A204.1 (cell line): ENCODE data around the gene C16orf90.

Source experiments
- FAIRE-seq: peaks from 2 replicates; lab custom pipeline; 2012; peaks lifted over from hg19 to GRCh38; lab: Jason Lieb, UNC

C16orf90 gene

DNA sequence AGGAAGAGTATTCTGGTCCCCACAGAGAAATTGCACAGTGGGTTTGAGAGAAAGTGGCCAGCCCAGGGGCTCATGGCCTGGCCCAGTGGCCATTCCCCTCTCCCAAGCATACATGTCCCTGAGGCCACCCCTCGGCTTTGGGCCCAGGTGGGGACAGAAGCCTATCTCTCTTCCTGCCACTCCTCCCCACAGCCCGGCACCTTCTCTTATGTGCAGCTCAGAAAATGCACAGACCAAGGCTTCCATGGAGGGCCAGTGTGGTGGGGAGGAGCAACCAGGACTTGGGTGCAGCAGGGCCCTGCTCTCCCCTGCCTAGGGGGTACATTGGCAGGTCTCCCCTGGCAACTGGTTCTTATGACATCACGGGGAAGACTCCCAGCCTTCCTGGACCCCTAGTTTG, at the start of gene C16orf90:
Gene C16orf90 (minus strand): TSS at position 314 of the 400 bp plus-strand sequence. CDS start 68 bp downstream, at position 246.
- FAIRE-seq, result no peak

DNA sequence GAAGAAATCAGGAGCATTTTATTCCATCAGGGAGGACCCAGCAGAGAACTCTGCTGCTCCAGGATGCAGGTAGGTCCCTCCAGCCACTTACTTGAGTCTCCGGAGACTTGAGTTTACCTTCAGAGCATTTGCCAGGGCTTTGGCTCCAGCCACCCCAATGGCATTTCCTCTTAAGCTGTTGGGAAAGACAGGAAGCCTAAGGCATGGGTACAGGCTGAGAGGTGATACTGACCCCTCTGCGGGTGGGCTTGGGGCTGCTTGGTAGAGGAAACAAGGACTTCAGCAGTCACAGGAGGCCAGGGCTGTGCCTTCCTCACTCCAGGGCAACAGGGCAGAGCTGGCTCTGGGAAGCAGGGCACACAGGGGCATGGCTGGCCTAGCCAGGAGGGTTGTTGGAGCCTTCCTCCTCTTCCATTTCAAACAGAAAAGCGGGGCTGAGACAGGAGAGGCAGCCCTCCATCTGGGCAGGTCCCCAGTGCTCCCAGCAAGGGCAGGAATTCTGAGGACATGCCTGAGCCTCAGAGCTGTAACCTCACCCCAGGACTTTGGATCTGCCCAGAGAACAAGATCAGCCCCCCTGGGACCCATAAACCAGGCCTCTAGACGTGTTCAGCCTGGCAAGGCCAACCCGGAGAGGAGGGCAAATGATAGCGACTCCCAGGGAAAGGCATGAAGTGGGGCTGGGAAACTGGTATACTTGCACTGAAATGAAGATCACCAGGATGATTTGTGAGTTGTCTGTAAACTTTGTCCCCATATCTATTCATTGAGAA, 47.5 kb upstream of the C16orf90 start:
- no peak for FAIRE-seq

GRCh38 chr16:3541527-3542155, 46.4 kb upstream of the C16orf90 start:
- FAIRE-seq, result no peak

- FAIRE-seq, result no peak
Measured at GRCh38 chr16:3538222-3538621, 42.9 kb upstream of the C16orf90 start.

GRCh38 chr16:3536851-3537250, 41.6 kb upstream of the C16orf90 start:
- FAIRE-seq, result no peak

DNA sequence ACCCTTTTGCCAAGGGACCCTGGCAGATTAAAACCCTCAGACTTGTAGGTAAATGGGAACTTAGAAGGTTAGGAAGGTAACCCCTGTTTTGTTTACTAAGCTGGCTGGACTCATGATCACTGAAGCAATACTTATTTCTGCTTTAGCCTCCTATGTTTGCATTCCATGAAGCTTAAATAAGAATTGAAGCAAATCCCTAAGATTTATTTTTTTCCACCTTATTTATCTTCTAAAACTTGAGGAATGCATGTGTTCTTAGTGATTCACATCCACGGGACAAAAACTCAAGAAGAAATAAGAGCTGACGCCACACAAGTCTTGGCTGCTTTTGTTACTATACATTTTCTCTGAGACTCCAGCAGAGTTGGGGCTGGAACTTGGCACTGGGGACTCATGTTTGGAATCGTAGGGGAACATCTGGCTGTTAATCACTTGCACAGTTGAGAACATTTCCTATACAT, 41.0 kb upstream of the C16orf90 start:
- no peak for FAIRE-seq

DNA sequence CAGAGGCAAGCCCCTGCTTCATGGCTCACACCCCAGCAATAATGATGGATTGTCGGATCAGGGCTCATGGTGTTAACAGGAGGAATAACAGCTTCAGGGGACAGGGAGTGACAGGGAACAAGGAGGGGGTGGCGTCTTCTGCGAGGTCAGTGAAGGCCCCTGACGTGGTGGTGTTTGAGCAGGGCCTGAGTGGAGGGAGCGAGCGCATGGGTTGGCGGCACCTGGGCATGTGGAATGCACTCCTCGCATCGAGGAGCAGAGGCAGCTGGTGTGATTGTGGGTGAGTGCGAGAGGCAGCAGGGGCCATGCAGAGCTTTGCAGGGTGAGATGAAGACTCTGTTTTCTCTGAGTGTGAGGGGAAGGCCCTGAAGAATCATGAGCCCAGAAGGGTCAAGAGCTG, 38.8 kb upstream of the C16orf90 start:
- no peak for FAIRE-seq

GRCh38 chr16:3532741-3533140, 37.5 kb upstream of the C16orf90 start:
- FAIRE-seq, result no peak

- FAIRE-seq, result no peak
Measured at GRCh38 chr16:3530371-3530914, 35.2 kb upstream of the C16orf90 start.

DNA sequence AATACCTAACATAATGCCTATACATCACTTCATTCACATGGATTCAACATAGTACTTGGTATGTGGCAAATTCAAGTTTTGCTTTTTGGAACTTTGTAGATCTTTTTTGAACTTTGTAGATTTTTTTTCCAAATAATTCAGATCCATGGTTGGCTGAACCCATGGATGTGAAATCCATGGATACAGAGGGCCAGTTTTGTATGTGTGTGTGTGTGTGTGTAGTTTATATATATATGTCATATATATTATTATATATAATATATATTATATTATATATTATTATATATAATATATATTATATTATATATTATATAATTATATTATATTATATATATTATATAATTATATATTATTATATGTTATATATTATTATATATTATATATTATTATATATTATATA, 33.9 kb upstream of the C16orf90 start:
- FAIRE-seq, result no peak

GRCh38 chr16:3528406-3528805, 33.1 kb upstream of the C16orf90 start:
- FAIRE-seq, result no peak

- peak; percentile 83 for FAIRE-seq
Measured at GRCh38 chr16:3527216-3527829, 32.0 kb upstream of the C16orf90 start.

DNA sequence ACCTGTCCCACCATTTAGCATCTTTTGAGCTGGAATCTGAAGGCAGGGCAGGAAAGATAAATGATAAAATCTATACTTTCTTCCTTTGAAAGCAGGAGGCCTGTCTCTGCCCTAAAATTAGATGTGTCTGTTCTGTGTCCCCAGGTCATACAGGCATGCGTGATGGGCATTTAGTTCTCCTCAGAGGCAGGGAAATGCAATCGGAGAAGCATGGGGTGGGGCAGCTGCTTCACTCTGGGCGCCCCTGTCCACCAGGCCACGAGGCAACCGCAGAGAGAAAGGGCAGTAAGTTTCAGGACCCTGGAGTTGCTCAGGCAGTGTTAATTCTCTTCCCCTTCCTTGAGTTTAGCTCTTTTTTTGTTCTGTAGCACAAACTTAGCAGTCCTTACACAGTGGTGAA, 30.7 kb upstream of the C16orf90 start:
- FAIRE-seq, result no peak

- FAIRE-seq, result no peak
Measured at GRCh38 chr16:3523281-3523680, 28.0 kb upstream of the C16orf90 start.

GRCh38 chr16:3520841-3521240, 25.6 kb upstream of the C16orf90 start:
- FAIRE-seq, result no peak

GRCh38 chr16:3520413-3520812, 25.1 kb upstream of the C16orf90 start:
- no peak for FAIRE-seq

DNA sequence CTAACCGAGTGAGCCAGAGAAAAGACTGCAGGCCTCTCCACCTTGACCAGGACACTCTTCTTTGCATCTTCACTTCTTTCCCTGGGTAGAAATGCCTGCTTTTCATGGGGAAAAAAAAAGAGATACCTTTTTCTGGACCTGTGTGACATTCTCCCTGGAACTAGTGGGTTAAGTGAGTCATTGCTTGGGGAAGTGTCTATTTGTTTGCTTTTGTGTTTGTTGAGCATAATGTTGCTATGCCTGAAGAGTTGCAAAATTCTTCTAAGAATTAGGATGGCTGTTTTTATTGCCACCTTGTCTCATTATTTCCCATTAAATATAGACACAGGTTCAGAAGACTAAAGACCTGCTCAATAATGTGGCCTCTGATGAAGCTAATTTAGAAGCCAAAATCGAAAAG, 24.3 kb upstream of the C16orf90 start:
- FAIRE-seq, result no peak

GRCh38 chr16:3518986-3519348, 23.7 kb upstream of the C16orf90 start:
- FAIRE-seq, result no peak

- no peak for FAIRE-seq
Measured at GRCh38 chr16:3518292-3518985, 23.1 kb upstream of the C16orf90 start.

DNA sequence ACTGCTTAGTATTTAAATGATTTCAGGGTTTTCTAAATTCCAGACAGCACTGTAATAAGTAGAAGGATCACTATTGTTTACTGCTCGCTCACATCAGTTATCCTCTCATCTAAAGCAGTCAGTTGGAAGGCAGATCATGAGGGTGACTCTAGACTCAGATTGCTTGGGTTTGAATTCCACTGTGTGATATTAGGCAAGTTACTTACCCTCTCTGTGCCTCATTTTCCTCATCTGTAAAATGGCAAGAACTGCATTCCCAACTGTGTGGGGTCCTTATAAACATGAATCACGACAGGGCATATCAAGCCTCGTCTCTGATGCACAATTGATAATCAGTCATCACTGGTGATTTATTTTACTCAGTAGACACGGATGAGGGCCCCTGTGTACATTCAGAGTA, 20.6 kb upstream of the C16orf90 start:
- FAIRE-seq, result no peak

DNA sequence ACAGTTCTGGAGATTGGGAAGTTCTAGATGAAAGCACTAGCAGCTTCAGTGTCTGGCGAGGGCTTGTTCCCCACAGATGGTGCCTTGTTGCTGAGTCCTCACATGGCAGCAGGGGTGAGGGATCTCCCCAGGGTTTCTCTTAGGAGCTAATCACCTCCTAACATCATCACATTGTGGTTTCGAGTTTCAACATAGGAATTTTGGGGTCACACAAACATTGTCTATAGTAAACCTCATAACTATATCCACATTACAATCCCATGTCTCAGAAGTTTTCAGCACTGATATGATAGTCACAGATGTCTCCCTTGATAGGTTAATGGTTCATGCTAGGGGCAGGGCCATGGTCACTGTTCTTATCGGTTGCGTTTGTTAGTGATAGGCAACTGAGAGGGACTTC, 19.3 kb upstream of the C16orf90 start:
- no peak for FAIRE-seq

GRCh38 chr16:3513892-3514583, 18.7 kb upstream of the C16orf90 start:
- no peak for FAIRE-seq
